Upper lobe of left lung (tissue), 4 donors: ENCODE data around the gene CPNE4.

Experiments
- EP300 ChIP-seq, 4 donors: sonication (generic); formaldehyde crosslinking; IDR thresholded peaks; one replicate each; pipeline ENCODE4 v1.5.1; 2017; ENCODE audit warnings: antibody characterized with exemption in 4 of 4, control low read depth in 2 of 4
- POLR2A ChIP-seq, 4 donors: fragments of 450-650 bp; IDR thresholded peaks; one replicate each; pipeline ENCODE4 v1.5.1; 2016 to 2017; ENCODE audit warnings: antibody characterized with exemption in 4 of 4, mild to moderate bottlenecking in 2 of 4
- POLR2AphosphoS5 ChIP-seq, 2 donors: sonication (generic); formaldehyde crosslinking; IDR thresholded peaks; one replicate each; pipeline ENCODE4 v1.5.1; 2017; ENCODE audit warnings: antibody characterized with exemption in 2 of 2
- TF ChIP-seq, protein P1 (sequence below), 6 experiments: fragments of 450-650 bp in 4 of 6; fragments of 200-600 bp in 2 of 6; sonication (generic) in 2 of 6; IDR thresholded peaks; one replicate each; pipeline ENCODE4 v1.5.1; 2016 to 2019; ENCODE audit warnings: antibody characterized with exemption in 6 of 6

- TF ChIP-seq, protein P1, sequence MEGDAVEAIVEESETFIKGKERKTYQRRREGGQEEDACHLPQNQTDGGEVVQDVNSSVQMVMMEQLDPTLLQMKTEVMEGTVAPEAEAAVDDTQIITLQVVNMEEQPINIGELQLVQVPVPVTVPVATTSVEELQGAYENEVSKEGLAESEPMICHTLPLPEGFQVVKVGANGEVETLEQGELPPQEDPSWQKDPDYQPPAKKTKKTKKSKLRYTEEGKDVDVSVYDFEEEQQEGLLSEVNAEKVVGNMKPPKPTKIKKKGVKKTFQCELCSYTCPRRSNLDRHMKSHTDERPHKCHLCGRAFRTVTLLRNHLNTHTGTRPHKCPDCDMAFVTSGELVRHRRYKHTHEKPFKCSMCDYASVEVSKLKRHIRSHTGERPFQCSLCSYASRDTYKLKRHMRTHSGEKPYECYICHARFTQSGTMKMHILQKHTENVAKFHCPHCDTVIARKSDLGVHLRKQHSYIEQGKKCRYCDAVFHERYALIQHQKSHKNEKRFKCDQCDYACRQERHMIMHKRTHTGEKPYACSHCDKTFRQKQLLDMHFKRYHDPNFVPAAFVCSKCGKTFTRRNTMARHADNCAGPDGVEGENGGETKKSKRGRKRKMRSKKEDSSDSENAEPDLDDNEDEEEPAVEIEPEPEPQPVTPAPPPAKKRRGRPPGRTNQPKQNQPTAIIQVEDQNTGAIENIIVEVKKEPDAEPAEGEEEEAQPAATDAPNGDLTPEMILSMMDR (IDR thresholded peaks at IDR 0.05) = no peak
- TF ChIP-seq POLR2A (IDR thresholded peaks at IDR 0.05) = no peak
- no peak for TF ChIP-seq EP300 (IDR thresholded peaks at IDR 0.05)
- no peak for TF ChIP-seq POLR2AphosphoS5 (IDR thresholded peaks at IDR 0.05)
These were observed 252.1 kb downstream of the CPNE4 start for GRCh38 chr3:131782751-131783150.
